Panc1 (cell line): ENCODE measurements around the gene PORCN. TPM values are rescaled to one million over a fixed set of nuclear protein-coding genes. Genes with fewer than 3 reads are reported as not detected.

ENCODE experiments used
- ATAC-seq: fragments of 200-7000 bp; cut with Tn5 transposase; 2 replicates; pipeline ENCODE4 v1.9.1; 2020; ENCODE audit warnings: mild to moderate bottlenecking, moderate library complexity
- BruUV-seq: library from RNA; stranded (reverse); fragments of 400-500 nt; replicated peaks from 2 replicates; lab custom pipeline; 2021; lab: Mats Ljungman, UMichigan
- CTCF ChIA-PET: fragments of 300-600 bp; sonication (Branson Sonifier 250); formaldehyde crosslinking; loops from one replicate; lab custom pipeline; 2022; ENCODE audit warnings: antibody characterized with exemption; lab: Charles Lee
- POLR2A ChIA-PET: fragments of 300-600 bp; sonication (Branson Sonifier 250); formaldehyde crosslinking; loops from one replicate; lab custom pipeline; 2022; ENCODE audit warnings: antibody characterized with exemption; lab: Charles Lee
- DNase-seq: peaks from one replicate; pipeline ENCODE4 v3.0.0-alpha.2; 2010; ENCODE audit warnings: low read depth, low spot score
- H3K27ac ChIP-seq: 2 replicates; pipeline ENCODE4 v1.5.1; 2011; ENCODE audit warnings: mild to moderate bottlenecking, low read length, inconsistent platforms
- H3K27me3 ChIP-seq: fragments of 200-500 bp; sonication (Bioruptor generic); 2 replicates; pipeline ENCODE4 v1.6.0; 2014; ENCODE audit warnings: low read length, inconsistent platforms; ENCODE audit not compliant: control insufficient read depth, insufficient read depth
- H3K36me3 ChIP-seq: fragments of 200-500 bp; sonication (Bioruptor generic); 2 replicates; pipeline ENCODE4 v1.5.1; 2014; ENCODE audit warnings: inconsistent platforms, mild to moderate bottlenecking, low read length, moderate library complexity; ENCODE audit not compliant: control insufficient read depth, insufficient read depth
- H3K4me1 ChIP-seq: 2 replicates; pipeline ENCODE4 v1.5.1; 2011; ENCODE audit warnings: inconsistent platforms, mild to moderate bottlenecking, low read length, moderate library complexity; ENCODE audit not compliant: control insufficient read depth, insufficient read depth
- H3K4me3 ChIP-seq, 2 experiments: 2 replicates each; pipeline ENCODE4 v1.5.1; 2011 to 2012; ENCODE audit warnings: low read depth in 2 of 2, low read length in 2 of 2, mild to moderate bottlenecking in 2 of 2, inconsistent platforms in 1 of 2, moderate library complexity in 1 of 2
- H3K9me3 ChIP-seq: fragments of 200-500 bp; sonication (Bioruptor generic); 2 replicates; pipeline ENCODE4 v1.5.1; 2014; ENCODE audit warnings: low read depth, mild to moderate bottlenecking, inconsistent platforms, low read length, moderate library complexity; ENCODE audit not compliant: control insufficient read depth, insufficient read depth
- CTCF ChIP-seq: fragments of 450-650 bp; IDR thresholded peaks from 2 replicates; pipeline ENCODE4 v1.5.1; 2017; ENCODE audit warnings: mild to moderate bottlenecking
- POLR2AphosphoS5 ChIP-seq: IDR thresholded peaks from 2 replicates; pipeline ENCODE4 v1.6.1; 2012; ENCODE audit warnings: mild to moderate bottlenecking, low read depth, low read length, moderate library complexity
- REST ChIP-seq, 2 experiments: IDR thresholded peaks; 2 replicates each; pipeline ENCODE4 v1.6.1; 2011 to 2012; ENCODE audit warnings: low read depth in 2 of 2, control low read depth in 1 of 2, low read length in 1 of 2, mild to moderate bottlenecking in 1 of 2, moderate library complexity in 1 of 2; ENCODE audit not compliant: insufficient read depth in 1 of 2
- SIN3A ChIP-seq: IDR thresholded peaks from 2 replicates; pipeline ENCODE4 v1.6.1; 2012; ENCODE audit warnings: low read depth, mild to moderate bottlenecking, low read length, moderate library complexity, borderline replicate concordance; ENCODE audit not compliant: insufficient read depth
- TCF7L2 ChIP-seq: IDR thresholded peaks from 2 replicates; pipeline ENCODE4 v1.6.1; 2011; ENCODE audit warnings: mild to moderate bottlenecking, low read depth, low read length, inconsistent platforms
- in situ Hi-C: cut with HindIII; loops from 2 replicates; pipeline ENCODE4 v1.10.0; 2016; ENCODE audit warnings: low sequenced_read_pairs, low pct_unique_long_range_greater_than_20kb
- intact Hi-C: fragments of 100-400 bp; cut with micrococcal nuclease; formaldehyde crosslinking; loops from one replicate; pipeline ENCODE4 v1.10.0; 2022; ENCODE audit not compliant: unreplicated experiment
- total RNA-seq: library from RNA; stranded (reverse); gene quantifications from one replicate; pipeline ENCODE4 v1.2.1, GENCODE V29; 2021; ENCODE audit not compliant: unreplicated experiment

The PORCN gene
- total RNA-seq, 1 experiment from 2014 or later, result 8.6 TPM

GRCh38 chrX:48505481-48505880 lies 3.3 kb upstream of the PORCN start:
- TF ChIP-seq SIN3A (no peak), TCF7L2 (no peak), POLR2AphosphoS5 (no peak), REST (IDR thresholded peaks at IDR 0.05; ENCODE audit: insufficient read depth in 1 of 2, low read depth in 2 of 2, low read length in 1 of 2) (no peak), CTCF (no peak)
- no TSS peak for BruUV-seq
- Histone ChIP-seq H3K27ac (no peak overlapping the region), H3K36me3 (no peaks in the 10 kb centered on the region), H3K4me1 (no peaks in the 10 kb centered on the region), H3K4me3 (no peak overlapping the region), H3K9me3 (no peaks in the 10 kb centered on the region), H3K27me3 (no peaks in the 10 kb centered on the region)
- POLR2A ChIA-PET, result no interaction called here
- intact Hi-C loops (loop anchor here (10.0 kb wide), 1 partner anchor 421 kb away; no protein-coding TSS in a partner anchor), in situ Hi-C loops (no loop called here)
- DNase-seq (no peak), ATAC-seq (no peak)
- CTCF ChIA-PET, result no interaction called here

GRCh38 chrX:48507246-48507645 lies 1.5 kb upstream of the PORCN start:
- no peak overlapping the region for H3K27ac ChIP-seq
- CTCF ChIA-PET, result no interaction called here
- no peaks in the 10 kb centered on the region for H3K27me3 ChIP-seq
- intact Hi-C loops, result loop anchor here (10.0 kb wide), 1 partner anchor 422 kb away; no protein-coding TSS in a partner anchor
- TF ChIP-seq CTCF (no peak), REST (IDR thresholded peaks at IDR 0.05; ENCODE audit: insufficient read depth in 1 of 2, low read depth in 2 of 2, low read length in 1 of 2) (no peak), POLR2AphosphoS5 (no peak)
- no peak for ATAC-seq
- in situ Hi-C loops, result no loop called here
- no TSS peak for BruUV-seq
- POLR2A ChIA-PET, result interaction anchor here (0.6 kb wide), 1 partner anchor 424 kb away, joined by 4 read pairs; no protein-coding TSS in a partner anchor
- no peaks in the 10 kb centered on the region for H3K4me1 ChIP-seq
- H3K9me3 ChIP-seq, result no peaks in the 10 kb centered on the region
- no peak for DNase-seq
- H3K36me3 ChIP-seq, result no peaks in the 10 kb centered on the region
- H3K4me3 ChIP-seq, result no peak overlapping the region
